Right forelimb (tissue), 1 donor: ENCODE measurements around the gene ANKMY1.
A peak's percentile ranks its signal among the peaks of the same experiment; 100 is the strongest.

Source experiments
- DNase-seq: peaks from one replicate; pipeline ENCODE4 v3.0.0-alpha.2; 2018

ANKMY1 gene

GRCh38 chr2:240557808-240558207, at the start of gene ANKMY1:
Gene ANKMY1, minus strand, starts transcription at chr2:240557988. Its CDS starts 653 bp downstream, at chr2:240557335.
- DNase-seq, result peak; percentile 76

GRCh38 chr2:240605867-240606743, 48.3 kb upstream of the ANKMY1 start:
- peak; percentile 30 for DNase-seq

GRCh38 chr2:240604939-240605716, 47.3 kb upstream of the ANKMY1 start:
- DNase-seq, result peak; percentile 39

- DNase-seq, result peak; percentile 58
These were observed 46.6 kb upstream of the ANKMY1 start for GRCh38 chr2:240604291-240604938.

GRCh38 chr2:240603846-240604245, 46.1 kb upstream of the ANKMY1 start:
- DNase-seq, result peak; percentile 31

- peak; percentile 30 for DNase-seq
These were observed 45.5 kb upstream of the ANKMY1 start for GRCh38 chr2:240603081-240603835.

- peak; percentile 35 for DNase-seq
These were observed 44.7 kb upstream of the ANKMY1 start for GRCh38 chr2:240602266-240603050.

- DNase-seq, result peak; percentile 29
These were observed 44.0 kb upstream of the ANKMY1 start for GRCh38 chr2:240601831-240602160.

- DNase-seq, result peak; percentile 37
These were observed 43.5 kb upstream of the ANKMY1 start for GRCh38 chr2:240601061-240601830.

GRCh38 chr2:240600451-240600961, 42.7 kb upstream of the ANKMY1 start:
- peak; percentile 27 for DNase-seq

- DNase-seq, result peak; percentile 22
These were observed 41.4 kb upstream of the ANKMY1 start for GRCh38 chr2:240599141-240599583.

- DNase-seq, result peak; percentile 36
These were observed 40.6 kb upstream of the ANKMY1 start for GRCh38 chr2:240598311-240598911.

GRCh38 chr2:240597419-240598181, 39.8 kb upstream of the ANKMY1 start:
- DNase-seq, result peak; percentile 24

GRCh38 chr2:240597054-240597418, 39.2 kb upstream of the ANKMY1 start:
- DNase-seq, result peak; percentile 2

GRCh38 chr2:240596491-240596931, 38.7 kb upstream of the ANKMY1 start:
- no peak for DNase-seq

GRCh38 chr2:240596080-240596460, 38.3 kb upstream of the ANKMY1 start:
- peak; percentile 29 for DNase-seq

- peak; percentile 43 for DNase-seq
These were observed 37.7 kb upstream of the ANKMY1 start for GRCh38 chr2:240595381-240596079.

- DNase-seq, result peak; percentile 39
These were observed 37.0 kb upstream of the ANKMY1 start for GRCh38 chr2:240594511-240595380.
